Stimulated activated CD8-positive, alpha-beta memory T cell treated with anti-CD3 and anti-CD28 coated beads, Interleukin-15, amount 100 ng/mL, for 48 hours (primary cell): ENCODE measurements around the gene CNRIP1.
"Not testable (repeated sequence)": the region's sequence is repeated elsewhere in the genome, so short reads cannot be mapped to it uniquely, and the experiment has no call there.

Experiments
- DNase-seq, 2 donors: peaks; one replicate each; pipeline ENCODE4 v3.0.0-alpha.2; 2020; ENCODE audit warnings: low read depth in 2 of 2

CNRIP1 gene

GRCh38 chr2:68340226-68341061, 20.7 kb upstream of the CNRIP1 start:
- DNase-seq = no peak

- no peak for DNase-seq
Measured at GRCh38 chr2:68336192-68336591, 16.4 kb upstream of the CNRIP1 start.

- DNase-seq = no peak
Measured at GRCh38 chr2:68333931-68334330, 14.2 kb upstream of the CNRIP1 start.

- no peak for DNase-seq
Measured at GRCh38 chr2:68333009-68333408, 13.3 kb upstream of the CNRIP1 start.

- DNase-seq = no peak
Measured at GRCh38 chr2:68330691-68331090, 10.9 kb upstream of the CNRIP1 start.

GRCh38 chr2:68328901-68329300, 9.2 kb upstream of the CNRIP1 start:
- DNase-seq = no peak

- no peak for DNase-seq
Measured at GRCh38 chr2:68325056-68325455, 5.3 kb upstream of the CNRIP1 start.

GRCh38 chr2:68320118-68320641, 431 bp upstream of the CNRIP1 start:
- DNase-seq = no peak

- DNase-seq = no peak
Measured at GRCh38 chr2:68318914-68319397, 793 bp downstream of the CNRIP1 start.

GRCh38 chr2:68317971-68318913, 1.5 kb downstream of the CNRIP1 start:
- no peak for DNase-seq

- DNase-seq = no peak
Measured at GRCh38 chr2:68316111-68316510, 3.6 kb downstream of the CNRIP1 start.

GRCh38 chr2:68311033-68311432, 8.7 kb downstream of the CNRIP1 start:
- no peak for DNase-seq

GRCh38 chr2:68309426-68309825, 10.3 kb downstream of the CNRIP1 start:
- DNase-seq = no peak

- not testable (repeated sequence) for DNase-seq
Measured at GRCh38 chr2:68303902-68304272, 15.9 kb downstream of the CNRIP1 start.

- no peak for DNase-seq
Measured at GRCh38 chr2:68303033-68303901, 16.5 kb downstream of the CNRIP1 start.

- no peak for DNase-seq
Measured at GRCh38 chr2:68302281-68302875, 17.4 kb downstream of the CNRIP1 start.

GRCh38 chr2:68295516-68295915, 24.2 kb downstream of the CNRIP1 start:
- no peak for DNase-seq

GRCh38 chr2:68294913-68295312, 24.8 kb downstream of the CNRIP1 start:
- no peak for DNase-seq

GRCh38 chr2:68294187-68294586, 25.6 kb downstream of the CNRIP1 start:
- DNase-seq = no peak

GRCh38 chr2:68293755-68294154, 26.0 kb downstream of the CNRIP1 start:
- DNase-seq = no peak

- no peak for DNase-seq
Measured at GRCh38 chr2:68293024-68293423, 26.7 kb downstream of the CNRIP1 start.
